Measurements from ENCODE around the gene SEMA5B. TPM values are rescaled to one million over a fixed set of nuclear protein-coding genes. Genes with fewer than 3 reads are reported as not detected.
A peak's percentile ranks its signal among the peaks of the same experiment; 100 is the strongest.

SEMA5B gene
- total RNA-seq, 1 donor from 2014 or later: 1.0 TPM

- no peak for DNase-seq (ENCODE audit: low spot score)
- ATAC-seq: no peak
Observed at GRCh38 chr3:123055352-123055751, 27.8 kb upstream of the SEMA5B start.

GRCh38 chr3:123054931-123055330 is 27.4 kb upstream of the SEMA5B start:
- no peak for ATAC-seq

GRCh38 chr3:123054109-123054778 is 26.7 kb upstream of the SEMA5B start:
- no peak for ATAC-seq
- DNase-seq (ENCODE audit: low spot score): no peak

More at GRCh38 chr3:123054931-123055330, 27.4 kb upstream of the SEMA5B start:
- no peak for DNase-seq (ENCODE audit: low spot score)

GRCh38 chr3:123053107-123053506 is 25.5 kb upstream of the SEMA5B start:
- DNase-seq (ENCODE audit: low spot score) (no peak), ATAC-seq (no peak)

- ATAC-seq: no peak
Observed at GRCh38 chr3:123050666-123051065, 23.1 kb upstream of the SEMA5B start.

GRCh38 chr3:123048480-123049237 is 21.1 kb upstream of the SEMA5B start:
- DNase-seq (ENCODE audit: low spot score) (no peak), ATAC-seq (peak; percentile 33)

More at GRCh38 chr3:123050666-123051065, 23.1 kb upstream of the SEMA5B start:
- DNase-seq (ENCODE audit: low spot score): no peak

GRCh38 chr3:123047062-123047319 is 19.4 kb upstream of the SEMA5B start:
- no peak for DNase-seq (ENCODE audit: low spot score)
- ATAC-seq: no peak

- DNase-seq (ENCODE audit: low spot score) (no peak), ATAC-seq (no peak)
Observed at GRCh38 chr3:123046262-123047061, 18.9 kb upstream of the SEMA5B start.

- ATAC-seq (peak; percentile 93), DNase-seq (ENCODE audit: low spot score) (peak; percentile 87)
Observed at GRCh38 chr3:123044981-123045763, 17.6 kb upstream of the SEMA5B start.

- ATAC-seq: no peak
Observed at GRCh38 chr3:123042413-123042812, 14.8 kb upstream of the SEMA5B start.

GRCh38 chr3:123039178-123039577 is 11.6 kb upstream of the SEMA5B start:
- peak; percentile 82 for ATAC-seq
- peak; percentile 60 for DNase-seq (ENCODE audit: low spot score)

More at GRCh38 chr3:123042413-123042812, 14.8 kb upstream of the SEMA5B start:
- DNase-seq (ENCODE audit: low spot score): no peak

- ATAC-seq: no peak
- DNase-seq (ENCODE audit: low spot score): no peak
Observed at GRCh38 chr3:123038751-123039150, 11.2 kb upstream of the SEMA5B start.

- ATAC-seq (no peak), DNase-seq (ENCODE audit: low spot score) (no peak)
Observed at GRCh38 chr3:123037015-123037375, 9.4 kb upstream of the SEMA5B start.

GRCh38 chr3:123036352-123037014 is 8.9 kb upstream of the SEMA5B start:
- ATAC-seq (peak; percentile 69), DNase-seq (ENCODE audit: low spot score) (no peak)

- DNase-seq (ENCODE audit: low spot score) (no peak), ATAC-seq (no peak)
Observed at GRCh38 chr3:123034996-123035395, 7.4 kb upstream of the SEMA5B start.

GRCh38 chr3:123034120-123034519 is 6.6 kb upstream of the SEMA5B start:
- no peak for ATAC-seq
- no peak for DNase-seq (ENCODE audit: low spot score)

GRCh38 chr3:123032057-123032456 is 4.5 kb upstream of the SEMA5B start:
- ATAC-seq: no peak

GRCh38 chr3:123031051-123031450 is 3.5 kb upstream of the SEMA5B start:
- DNase-seq (ENCODE audit: low spot score) (no peak), ATAC-seq (no peak)

More at GRCh38 chr3:123032057-123032456, 4.5 kb upstream of the SEMA5B start:
- no peak for DNase-seq (ENCODE audit: low spot score)

- peak; percentile 65 for ATAC-seq
- DNase-seq (ENCODE audit: low spot score): no peak
Observed at GRCh38 chr3:123028233-123028828, 768 bp upstream of the SEMA5B start.

All from left lobe of liver (tissue), 2 donors.